Measurements from ENCODE around the gene MTR.

The MTR gene

GRCh38 chr1:236862219-236862591 is 67.1 kb downstream of the MTR start:
- DNase-seq (ENCODE audit: low read depth in 2 of 3, low spot score in 2 of 3), result no peak

GRCh38 chr1:236862615-236863211 is 67.6 kb downstream of the MTR start:
- DNase-seq (ENCODE audit: low read depth in 2 of 3, low spot score in 2 of 3), result no peak

GRCh38 chr1:236864211-236864610 is 69.1 kb downstream of the MTR start:
- no peak for DNase-seq (ENCODE audit: low read depth in 2 of 3, low spot score in 2 of 3)

- no peak for DNase-seq (ENCODE audit: low read depth in 2 of 3, low spot score in 2 of 3)
These were observed 70.1 kb downstream of the MTR start for GRCh38 chr1:236864996-236865817.

- DNase-seq (ENCODE audit: low read depth in 2 of 3, low spot score in 2 of 3), result no peak
These were observed 70.7 kb downstream of the MTR start for GRCh38 chr1:236865818-236866155.

GRCh38 chr1:236868625-236869467 is 73.8 kb downstream of the MTR start:
- DNase-seq (ENCODE audit: low read depth in 2 of 3, low spot score in 2 of 3), result peak in 1 of 3 experiments; percentile 2

GRCh38 chr1:236869911-236870310 is 74.8 kb downstream of the MTR start:
- no peak for DNase-seq (ENCODE audit: low read depth in 2 of 3, low spot score in 2 of 3)

- no peak for DNase-seq (ENCODE audit: low read depth in 2 of 3, low spot score in 2 of 3)
These were observed 75.6 kb downstream of the MTR start for GRCh38 chr1:236870721-236871120.

- no peak for DNase-seq (ENCODE audit: low read depth in 2 of 3, low spot score in 2 of 3)
These were observed 77.1 kb downstream of the MTR start for GRCh38 chr1:236872075-236872666.

- DNase-seq (ENCODE audit: low read depth in 2 of 3, low spot score in 2 of 3), result no peak
These were observed 80.9 kb downstream of the MTR start for GRCh38 chr1:236875975-236876374.

- DNase-seq (ENCODE audit: low read depth in 2 of 3, low spot score in 2 of 3), result no peak
These were observed 82.6 kb downstream of the MTR start for GRCh38 chr1:236877661-236878060.

GRCh38 chr1:236880209-236880608 is 85.1 kb downstream of the MTR start:
- no peak for DNase-seq (ENCODE audit: low read depth in 2 of 3, low spot score in 2 of 3)

GRCh38 chr1:236882678-236883077 is 87.6 kb downstream of the MTR start:
- no peak for DNase-seq (ENCODE audit: low read depth in 2 of 3, low spot score in 2 of 3)

- DNase-seq (ENCODE audit: low read depth in 2 of 3, low spot score in 2 of 3), result no peak
These were observed 91.1 kb downstream of the MTR start for GRCh38 chr1:236886199-236886598.

- DNase-seq (ENCODE audit: low read depth in 2 of 3, low spot score in 2 of 3), result no peak
These were observed 92.0 kb downstream of the MTR start for GRCh38 chr1:236887081-236887480.

GRCh38 chr1:236888126-236888525 is 93.0 kb downstream of the MTR start:
- DNase-seq (ENCODE audit: low read depth in 2 of 3, low spot score in 2 of 3), result no peak

GRCh38 chr1:236888903-236889302 is 93.8 kb downstream of the MTR start:
- DNase-seq (ENCODE audit: low read depth in 2 of 3, low spot score in 2 of 3), result no peak

GRCh38 chr1:236890152-236891056 is 95.3 kb downstream of the MTR start:
- DNase-seq (ENCODE audit: low read depth in 2 of 3, low spot score in 2 of 3), result no peak

GRCh38 chr1:236893626-236894545 is 98.8 kb downstream of the MTR start:
- no peak for DNase-seq (ENCODE audit: low read depth in 2 of 3, low spot score in 2 of 3)
